CD4-positive, alpha-beta T cell treated with Interleukin-6 for 4 hours (primary cell): Measurements from ENCODE around the gene SFRP5.
A peak's percentile ranks its signal among the peaks of the same experiment; 100 is the strongest.

ENCODE experiments used
- DNase-seq: peaks from one replicate; pipeline ENCODE4 v3.0.0-alpha.2; 2020; ENCODE audit warnings: mixed read lengths

SFRP5 gene

GRCh38 chr10:97771913-97772823 lies at the start of gene SFRP5:
Gene SFRP5 (minus strand): TSS chr10:97771999. CDS start chr10:97771833, 166 bp downstream.
- no peak for DNase-seq

GRCh38 chr10:97820096-97820704 lies 48.4 kb upstream of the SFRP5 start:
- no peak for DNase-seq

GRCh38 chr10:97818572-97818971 lies 46.8 kb upstream of the SFRP5 start:
- DNase-seq = no peak

GRCh38 chr10:97816609-97817008 lies 44.8 kb upstream of the SFRP5 start:
- no peak for DNase-seq

GRCh38 chr10:97814996-97815395 lies 43.2 kb upstream of the SFRP5 start:
- DNase-seq = no peak

GRCh38 chr10:97813311-97813710 lies 41.5 kb upstream of the SFRP5 start:
- DNase-seq = no peak

- no peak for DNase-seq
Measured at GRCh38 chr10:97812696-97813095, 40.9 kb upstream of the SFRP5 start.

GRCh38 chr10:97811958-97812357 lies 40.2 kb upstream of the SFRP5 start:
- DNase-seq = no peak

GRCh38 chr10:97810446-97810845 lies 38.6 kb upstream of the SFRP5 start:
- DNase-seq = no peak

- no peak for DNase-seq
Measured at GRCh38 chr10:97805949-97806348, 34.1 kb upstream of the SFRP5 start.

GRCh38 chr10:97805096-97805884 lies 33.5 kb upstream of the SFRP5 start:
- DNase-seq = no peak

GRCh38 chr10:97801422-97801821 lies 29.6 kb upstream of the SFRP5 start:
- DNase-seq = no peak

- DNase-seq = no peak
Measured at GRCh38 chr10:97800474-97800873, 28.7 kb upstream of the SFRP5 start.

GRCh38 chr10:97798958-97799610 lies 27.3 kb upstream of the SFRP5 start:
- no peak for DNase-seq

GRCh38 chr10:97796651-97797050 lies 24.9 kb upstream of the SFRP5 start:
- peak; percentile 33 for DNase-seq

GRCh38 chr10:97795886-97796285 lies 24.1 kb upstream of the SFRP5 start:
- DNase-seq = no peak

- DNase-seq = peak; percentile 81
Measured at GRCh38 chr10:97791824-97792721, 20.3 kb upstream of the SFRP5 start.

- DNase-seq = no peak
Measured at GRCh38 chr10:97789770-97790397, 18.1 kb upstream of the SFRP5 start.

GRCh38 chr10:97788552-97789442 lies 17.0 kb upstream of the SFRP5 start:
- DNase-seq = no peak

- no peak for DNase-seq
Measured at GRCh38 chr10:97785731-97786130, 13.9 kb upstream of the SFRP5 start.
